ENCODE data around the gene PRICKLE4.

Gene PRICKLE4

DNA sequence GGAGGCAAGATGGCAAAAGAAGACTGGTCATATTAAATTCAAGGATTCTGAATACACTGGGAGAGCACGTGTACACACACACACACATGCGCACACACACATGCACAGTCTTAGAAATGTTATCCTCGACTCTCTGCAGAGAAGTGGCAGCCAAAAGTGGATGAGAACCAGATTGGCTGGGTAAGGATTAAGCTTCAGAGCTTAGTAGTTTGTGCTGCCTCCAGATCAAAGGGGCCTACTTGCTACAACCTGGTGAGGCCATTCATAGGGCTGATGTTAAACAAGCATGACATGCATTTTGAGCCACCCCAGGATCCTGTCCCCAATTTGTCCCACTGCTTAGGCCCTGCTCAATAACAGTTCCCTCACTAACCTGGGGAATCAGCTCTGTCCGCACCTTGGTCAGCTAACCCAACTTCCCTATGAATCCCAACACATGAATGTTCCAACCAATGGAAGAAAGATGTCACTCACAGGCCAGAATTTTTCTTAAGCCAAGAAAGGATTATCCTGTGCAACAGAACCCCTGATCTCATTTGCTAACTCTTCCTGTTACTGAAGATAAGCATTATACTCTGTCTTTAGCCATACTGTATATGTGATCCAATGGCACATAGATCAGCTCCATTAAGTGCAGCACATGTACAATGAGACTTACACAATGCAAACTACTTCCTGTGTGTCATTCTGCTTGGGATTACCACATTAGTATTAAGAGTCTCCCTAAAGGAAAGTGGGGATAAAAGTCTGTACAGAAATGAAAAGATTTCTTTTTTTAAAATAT is 37.9 kb downstream of the PRICKLE4 start:
- H3K4me1 ChIP-seq (ENCODE audit: control insufficient read depth, insufficient read depth, low read length): peaks cover 1% of the 10 kb centered on the region
- no peaks in the 10 kb centered on the region for H3K36me3 ChIP-seq (ENCODE audit: control insufficient read depth, insufficient read depth, low read length)
- no peaks in the 10 kb centered on the region for H3K9me3 ChIP-seq (ENCODE audit: control insufficient read depth, low read length)
- no peak overlapping the region for H3K9ac ChIP-seq (ENCODE audit: low read length)
- no peaks in the 10 kb centered on the region for H3K27me3 ChIP-seq (ENCODE audit: control insufficient read depth, insufficient read depth, low read length)
- no peak overlapping the region for H3K4me3 ChIP-seq (ENCODE audit: low read length)

DNA sequence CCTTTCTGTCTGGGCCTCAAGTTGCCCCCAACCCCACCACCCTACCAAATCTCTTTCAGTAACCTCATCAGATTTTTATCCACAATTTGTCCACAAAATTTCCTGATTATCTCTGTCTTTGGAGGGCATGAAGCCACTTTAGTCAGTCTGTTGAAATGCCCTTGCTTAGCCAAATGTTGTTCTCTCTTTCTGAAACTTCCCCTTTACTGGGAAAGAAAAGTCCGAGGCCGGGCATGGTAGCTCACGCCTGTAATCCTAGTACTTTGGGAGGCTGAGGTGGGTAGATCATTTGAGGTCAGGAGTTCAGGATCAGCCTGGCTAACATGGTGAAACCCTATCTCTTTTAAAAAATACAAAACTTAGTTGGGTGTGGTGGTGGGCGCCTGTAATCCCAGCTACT is 40.7 kb downstream of the PRICKLE4 start:
- Histone ChIP-seq H3K36me3 (ENCODE audit: control insufficient read depth, insufficient read depth, low read length) (no peaks in the 10 kb centered on the region), H3K9me3 (ENCODE audit: control insufficient read depth, low read length) (no peaks in the 10 kb centered on the region), H3K4me1 (ENCODE audit: control insufficient read depth, insufficient read depth, low read length) (peaks cover 21% of the 10 kb centered on the region), H3K9ac (ENCODE audit: low read length) (no peak overlapping the region), H3K4me3 (ENCODE audit: low read length) (no peak overlapping the region), H3K27me3 (ENCODE audit: control insufficient read depth, insufficient read depth, low read length) (no peaks in the 10 kb centered on the region)

DNA sequence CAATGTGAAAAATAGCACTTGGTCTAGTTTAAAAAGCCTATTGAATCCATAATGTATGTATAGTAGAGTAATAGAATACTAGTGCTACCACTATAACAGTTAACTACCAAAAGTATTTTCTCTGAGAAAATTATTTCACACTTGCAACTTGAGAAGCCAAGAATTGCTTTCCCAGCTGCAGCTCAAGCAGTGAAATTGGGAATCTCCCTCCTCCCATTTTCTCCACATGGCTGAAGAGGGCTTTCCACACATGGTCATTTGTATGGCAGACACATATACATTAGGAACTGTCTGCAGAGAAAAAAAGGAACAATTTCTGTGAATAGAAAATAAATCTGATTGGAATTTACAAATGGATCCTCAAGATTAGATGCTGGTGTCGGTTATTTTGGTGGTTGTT is 41.4 kb downstream of the PRICKLE4 start:
- Histone ChIP-seq H3K36me3 (ENCODE audit: control insufficient read depth, insufficient read depth, low read length) (no peaks in the 10 kb centered on the region), H3K9ac (ENCODE audit: low read length) (no peak overlapping the region), H3K9me3 (ENCODE audit: control insufficient read depth, low read length) (no peaks in the 10 kb centered on the region), H3K4me3 (ENCODE audit: low read length) (no peak overlapping the region), H3K27me3 (ENCODE audit: control insufficient read depth, insufficient read depth, low read length) (no peaks in the 10 kb centered on the region), H3K4me1 (ENCODE audit: control insufficient read depth, insufficient read depth, low read length) (peaks cover 21% of the 10 kb centered on the region)

DNA sequence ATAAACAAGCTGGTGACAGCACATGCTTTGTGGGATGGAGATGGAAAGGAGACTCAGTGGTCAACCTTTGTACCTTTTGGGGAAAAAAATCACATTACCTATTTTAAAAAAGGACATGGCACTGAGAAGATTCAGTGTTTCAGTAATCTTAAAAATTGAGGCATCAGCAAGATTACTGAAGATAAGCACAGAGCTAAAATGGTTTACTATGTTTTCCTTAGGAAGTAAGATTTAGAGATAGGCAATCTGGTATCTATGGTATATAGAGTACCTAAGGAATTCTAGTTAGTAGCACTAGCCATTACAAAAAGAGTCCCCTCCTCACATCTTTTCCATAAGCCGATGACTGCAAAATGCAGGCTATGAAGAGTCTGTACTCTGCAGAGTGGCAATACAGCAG is 42.6 kb downstream of the PRICKLE4 start:
- no peak overlapping the region for H3K9ac ChIP-seq (ENCODE audit: low read length)
- no peaks in the 10 kb centered on the region for H3K27me3 ChIP-seq (ENCODE audit: control insufficient read depth, insufficient read depth, low read length)
- H3K4me1 ChIP-seq (ENCODE audit: control insufficient read depth, insufficient read depth, low read length): peaks cover 21% of the 10 kb centered on the region
- no peaks in the 10 kb centered on the region for H3K36me3 ChIP-seq (ENCODE audit: control insufficient read depth, insufficient read depth, low read length)
- H3K4me3 ChIP-seq (ENCODE audit: low read length): no peak overlapping the region
- no peaks in the 10 kb centered on the region for H3K9me3 ChIP-seq (ENCODE audit: control insufficient read depth, low read length)

DNA sequence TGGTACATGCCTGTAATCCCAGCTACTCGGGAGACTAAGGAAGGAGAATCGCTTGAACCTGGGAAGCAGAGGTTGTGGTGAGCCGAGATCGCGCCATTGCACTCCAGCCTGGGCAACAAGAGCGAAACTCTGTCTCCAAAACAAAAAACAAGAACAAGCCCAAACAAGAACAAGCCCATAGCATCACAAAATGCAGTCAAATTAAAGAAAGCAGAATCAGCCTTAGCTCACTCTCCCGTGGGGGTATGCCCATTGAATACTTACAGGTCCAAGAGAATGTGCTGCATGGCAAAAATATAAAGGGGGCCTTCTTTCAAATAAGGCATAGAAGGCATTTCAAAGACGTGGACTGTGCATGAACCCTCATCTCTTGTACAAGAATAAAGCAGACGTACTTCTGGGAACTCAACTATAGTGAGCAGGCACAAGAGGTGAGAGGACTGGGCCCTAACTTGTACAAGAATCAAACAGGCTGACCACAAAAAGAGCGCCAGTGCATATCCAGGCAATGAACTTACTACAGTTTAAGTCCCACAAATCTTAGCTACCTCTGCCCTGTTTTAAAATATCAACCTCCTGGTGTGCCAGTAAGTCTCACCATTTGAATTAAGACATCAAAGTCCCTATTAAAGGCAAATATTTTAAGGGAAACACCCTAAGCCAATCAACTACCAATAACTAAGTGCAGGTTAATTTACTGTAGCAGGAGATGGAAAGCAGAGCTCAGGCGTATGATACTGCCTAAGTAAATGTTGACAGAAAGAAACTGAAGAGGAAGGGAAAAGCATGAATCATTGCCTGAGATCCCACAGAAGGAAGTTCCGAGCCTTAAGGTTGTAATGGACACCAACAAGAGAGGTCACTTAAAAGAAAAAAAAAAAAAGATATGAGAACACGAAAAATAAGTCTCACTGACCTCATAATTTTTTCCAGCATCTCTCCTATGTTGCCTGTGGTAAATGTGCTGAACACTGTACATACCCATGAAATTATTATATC is 44.3 kb downstream of the PRICKLE4 start:
- Histone ChIP-seq H3K9me3 (ENCODE audit: control insufficient read depth, low read length) (no peaks in the 10 kb centered on the region), H3K4me3 (ENCODE audit: low read length) (no peak overlapping the region), H3K36me3 (ENCODE audit: control insufficient read depth, insufficient read depth, low read length) (no peaks in the 10 kb centered on the region), H3K27me3 (ENCODE audit: control insufficient read depth, insufficient read depth, low read length) (no peaks in the 10 kb centered on the region), H3K9ac (ENCODE audit: low read length) (peak overlapping the region; percentile 5), H3K4me1 (ENCODE audit: control insufficient read depth, insufficient read depth, low read length) (peaks cover 21% of the 10 kb centered on the region)

DNA sequence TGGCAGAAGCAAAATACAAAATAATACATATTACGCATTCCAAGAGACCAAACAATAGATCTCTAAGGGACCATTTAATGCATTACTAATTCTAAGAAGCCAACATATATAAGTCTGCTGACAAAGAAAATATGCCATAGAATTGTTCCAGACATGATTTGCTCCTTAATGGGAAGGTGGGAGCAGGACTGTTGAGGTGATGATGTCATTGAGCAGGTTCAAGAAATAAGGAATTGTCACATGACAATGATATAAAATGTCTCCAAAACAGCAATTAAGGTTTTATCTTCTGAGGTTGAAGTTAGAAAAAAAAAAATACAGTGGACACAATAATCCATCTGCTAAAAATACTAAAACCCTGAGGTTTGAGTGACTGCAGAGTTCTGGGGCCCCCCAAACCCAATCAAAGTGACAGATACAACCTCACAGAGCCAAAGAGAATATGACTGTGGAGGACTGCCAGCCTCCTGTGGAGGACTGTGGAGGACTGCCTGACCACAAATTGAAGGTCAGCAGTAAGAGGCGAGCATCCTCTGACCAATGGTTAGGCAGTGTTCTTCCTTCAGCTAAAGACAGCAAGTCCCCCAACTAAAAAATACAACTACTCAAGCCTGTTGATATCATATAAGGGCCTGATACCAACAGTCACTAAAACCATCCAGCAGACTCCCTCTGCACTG is 45.9 kb downstream of the PRICKLE4 start:
- Histone ChIP-seq H3K9ac (ENCODE audit: low read length) (no peak overlapping the region), H3K27me3 (ENCODE audit: control insufficient read depth, insufficient read depth, low read length) (no peaks in the 10 kb centered on the region), H3K4me3 (ENCODE audit: low read length) (no peak overlapping the region), H3K36me3 (ENCODE audit: control insufficient read depth, insufficient read depth, low read length) (no peaks in the 10 kb centered on the region), H3K9me3 (ENCODE audit: control insufficient read depth, low read length) (no peaks in the 10 kb centered on the region), H3K4me1 (ENCODE audit: control insufficient read depth, insufficient read depth, low read length) (peaks cover 21% of the 10 kb centered on the region)

DNA sequence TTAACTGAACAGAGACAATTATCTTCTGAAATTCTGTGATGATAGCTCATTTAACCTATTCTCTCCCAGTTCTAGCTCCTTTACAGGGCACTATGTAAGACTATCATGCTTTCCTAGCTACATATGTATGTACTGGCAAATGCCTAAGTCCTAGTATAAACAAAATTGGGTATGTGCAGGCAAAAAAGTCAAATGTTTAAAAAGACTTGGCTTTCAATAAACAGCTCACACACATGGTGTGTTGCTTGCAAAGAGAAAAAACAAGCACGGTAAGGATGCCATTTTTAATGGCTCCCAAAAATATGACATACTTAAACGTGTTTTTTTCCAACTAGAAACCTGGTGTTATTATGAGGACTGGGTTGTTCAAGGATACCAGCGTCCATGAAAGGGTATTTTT is 51.7 kb downstream of the PRICKLE4 start:
- no peaks in the 10 kb centered on the region for H3K36me3 ChIP-seq (ENCODE audit: control insufficient read depth, insufficient read depth, low read length)
- H3K27me3 ChIP-seq (ENCODE audit: control insufficient read depth, insufficient read depth, low read length): no peaks in the 10 kb centered on the region
- no peak overlapping the region for H3K4me3 ChIP-seq (ENCODE audit: low read length)
- H3K4me1 ChIP-seq (ENCODE audit: control insufficient read depth, insufficient read depth, low read length): no peaks in the 10 kb centered on the region
- no peaks in the 10 kb centered on the region for H3K9me3 ChIP-seq (ENCODE audit: control insufficient read depth, low read length)
- H3K9ac ChIP-seq (ENCODE audit: low read length): no peak overlapping the region

DNA sequence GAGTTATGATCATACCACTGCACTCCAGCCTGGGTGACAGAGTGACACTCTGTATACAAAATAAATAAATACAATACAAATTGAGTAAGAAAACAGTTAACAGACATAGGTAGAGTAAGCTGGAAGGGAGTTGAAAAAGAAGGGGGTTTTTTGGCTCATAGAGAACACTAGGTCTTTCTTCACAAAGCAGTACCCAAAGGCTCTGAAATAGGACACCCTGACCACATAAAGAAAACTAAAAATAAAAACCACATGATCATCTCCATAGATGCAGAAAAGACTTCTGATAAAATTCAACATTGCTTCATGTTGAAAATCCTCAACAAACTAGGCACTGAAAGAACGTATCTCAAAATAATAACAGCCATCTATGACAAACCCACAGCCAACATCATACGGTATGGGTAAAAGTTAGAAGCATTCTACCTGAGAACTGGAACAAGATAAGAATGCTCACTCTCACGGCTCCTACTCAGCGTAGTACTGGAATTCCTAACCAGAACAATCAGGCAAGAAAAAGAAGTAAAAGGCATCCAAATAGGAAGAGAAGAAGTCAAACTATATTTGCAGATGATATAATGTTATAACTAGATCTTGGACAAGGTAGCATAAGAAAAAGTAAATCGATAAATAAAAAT is 55.6 kb downstream of the PRICKLE4 start:
- Histone ChIP-seq H3K9me3 (ENCODE audit: control insufficient read depth, low read length) (no peaks in the 10 kb centered on the region), H3K27me3 (ENCODE audit: control insufficient read depth, insufficient read depth, low read length) (no peaks in the 10 kb centered on the region), H3K36me3 (ENCODE audit: control insufficient read depth, insufficient read depth, low read length) (no peaks in the 10 kb centered on the region), H3K4me1 (ENCODE audit: control insufficient read depth, insufficient read depth, low read length) (no peaks in the 10 kb centered on the region), H3K9ac (ENCODE audit: low read length) (no peak overlapping the region), H3K4me3 (ENCODE audit: low read length) (no peak overlapping the region)

DNA sequence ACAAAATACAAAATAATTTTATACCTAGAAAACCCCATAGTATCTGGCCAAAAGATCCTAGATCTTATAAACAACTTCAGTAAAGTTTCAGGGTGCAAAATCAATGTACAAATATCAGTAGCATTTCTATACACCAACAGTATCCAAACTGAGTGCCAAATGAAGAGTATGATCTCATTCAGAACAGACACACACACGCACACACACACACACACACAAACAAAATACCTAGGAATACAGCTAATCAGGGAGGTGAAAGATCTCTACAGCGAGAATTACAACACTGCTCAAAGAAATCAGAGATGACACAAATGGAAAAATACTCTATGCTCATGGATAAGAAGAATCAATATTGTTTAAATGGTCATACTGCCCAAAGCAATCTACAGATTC is 56.1 kb downstream of the PRICKLE4 start:
- H3K27me3 ChIP-seq (ENCODE audit: control insufficient read depth, insufficient read depth, low read length): no peaks in the 10 kb centered on the region
- no peaks in the 10 kb centered on the region for H3K4me1 ChIP-seq (ENCODE audit: control insufficient read depth, insufficient read depth, low read length)
- no peaks in the 10 kb centered on the region for H3K36me3 ChIP-seq (ENCODE audit: control insufficient read depth, insufficient read depth, low read length)
- no peak overlapping the region for H3K4me3 ChIP-seq (ENCODE audit: low read length)
- H3K9ac ChIP-seq (ENCODE audit: low read length): no peak overlapping the region
- H3K9me3 ChIP-seq (ENCODE audit: control insufficient read depth, low read length): no peaks in the 10 kb centered on the region
